Liver (tissue), 3 donors: ENCODE results near the gene EAPP.

ENCODE experiments used
- CTCF ChIP-seq: fragments of 150-350 bp; IDR thresholded peaks from 2 replicates; pipeline ENCODE4 v1.5.1; 2017; ENCODE audit warnings: improper control_type of control experiment, low read depth, low read length; ENCODE audit not compliant: missing input control
- EGR1 ChIP-seq, 2 donors: IDR thresholded peaks; 2 replicates each; pipeline ENCODE4 v1.6.1; 2016 to 2018; ENCODE audit warnings: antibody characterized with exemption in 2 of 2, low read depth in 2 of 2
- GABPA ChIP-seq, 2 donors: IDR thresholded peaks in 1 of 2; conservative IDR thresholded peaks in 1 of 2; 2 replicates each; pipeline ENCODE4 v1.6.1; 2016; ENCODE audit warnings: antibody characterized with exemption in 2 of 2, mild to moderate bottlenecking in 1 of 2, moderate library complexity in 1 of 2
- HNF4G ChIP-seq: IDR thresholded peaks from 2 replicates; pipeline ENCODE4 v1.6.1; 2016; ENCODE audit warnings: antibody characterized with exemption
- MAX ChIP-seq: IDR thresholded peaks from 2 replicates; pipeline ENCODE4 v1.6.1; 2016; ENCODE audit warnings: antibody characterized with exemption
- REST ChIP-seq: IDR thresholded peaks from 2 replicates; pipeline ENCODE4 v1.6.1; 2016; ENCODE audit warnings: antibody characterized with exemption, mild to moderate bottlenecking
- RXRA ChIP-seq, 2 donors: IDR thresholded peaks; 2 replicates each; pipeline ENCODE4 v1.6.1; 2017 to 2018; ENCODE audit warnings: antibody characterized with exemption in 2 of 2, mild to moderate bottlenecking in 1 of 2
- SP1 ChIP-seq: IDR thresholded peaks from 2 replicates; pipeline ENCODE4 v1.6.1; 2018; ENCODE audit warnings: antibody characterized with exemption, mild to moderate bottlenecking
- TAF1 ChIP-seq: conservative IDR thresholded peaks from 2 replicates; pipeline ENCODE4 v1.6.1; 2016; ENCODE audit warnings: antibody characterized with exemption, mild to moderate bottlenecking
- YY1 ChIP-seq: IDR thresholded peaks from 2 replicates; pipeline ENCODE4 v1.6.1; 2016; ENCODE audit warnings: antibody characterized with exemption, mild to moderate bottlenecking
- ZBTB33 ChIP-seq: IDR thresholded peaks from 2 replicates; pipeline ENCODE4 v1.6.1; 2016; ENCODE audit warnings: antibody characterized with exemption
- donor health status: healthy.
- donor health status: healthy.

GRCh38 chr14:34470319-34470718 lies 69.2 kb downstream of the EAPP start:
- TF ChIP-seq SP1 (no peak), CTCF (no peak), ZBTB33 (no peak), MAX (no peak), HNF4G (no peak), RXRA (IDR thresholded peaks at IDR 0.05) (no peak), EGR1 (IDR thresholded peaks at IDR 0.05; ENCODE audit: low read depth in 2 of 2) (no peak), REST (no peak), TAF1 (no peak), GABPA (IDR thresholded peaks at IDR 0.05 in 1 of 2, conservative IDR thresholded peaks at IDR 0.05 in 1 of 2) (no peak), YY1 (no peak)
